Measurements from ENCODE around the gene SNX24.

- TF ChIP-seq ZFP30 (CRISPR knock-in tag; IDR thresholded peaks at IDR 0.05) (no peak), ZNF8 (CRISPR knock-in tag; IDR thresholded peaks at IDR 0.05) (no peak), CREB5 (CRISPR knock-in tag; IDR thresholded peaks at IDR 0.05; ENCODE audit: low read depth) (no peak)
These were observed 155.3 kb downstream of the SNX24 start for GRCh38 chr5:123000731-123001130.
